ENCODE results near the gene ENHO. TPM values are rescaled to one million over a fixed set of nuclear protein-coding genes. Genes with fewer than 3 reads are reported as not detected.

Gene ENHO
- total RNA-seq, 1 donor from 2014 or later, result 23.5 TPM

GRCh38 chr9:34514816-34515215, 8.0 kb downstream of the ENHO start:
- intact Hi-C loops (cut with DNase I), result no loop called here
- ATAC-seq (no peak), DNase-seq (ENCODE audit: low spot score) (peak; percentile 18)

GRCh38 chr9:34514401-34514800, 8.4 kb downstream of the ENHO start:
- intact Hi-C loops (cut with DNase I), result no loop called here
- DNase-seq (ENCODE audit: low spot score) (peak; percentile 41), ATAC-seq (no peak)

- intact Hi-C loops (cut with DNase I), result no loop called here
- peak; percentile 39 for ATAC-seq
- DNase-seq (ENCODE audit: low spot score), result peak; percentile 47
These were observed 9.1 kb downstream of the ENHO start for GRCh38 chr9:34513567-34514214.

GRCh38 chr9:34512131-34513078, 10.4 kb downstream of the ENHO start:
- ATAC-seq (no peak), DNase-seq (ENCODE audit: low spot score) (no peak)
- intact Hi-C loops (cut with DNase I), result no loop called here

GRCh38 chr9:34510497-34511468, 12.0 kb downstream of the ENHO start:
- intact Hi-C loops (cut with DNase I), result no loop called here
- ATAC-seq (peak; percentile 25), DNase-seq (ENCODE audit: low spot score) (no peak)

GRCh38 chr9:34508951-34509350, 13.8 kb downstream of the ENHO start:
- intact Hi-C loops (cut with DNase I), result no loop called here
- no peak for DNase-seq (ENCODE audit: low spot score)
- no peak for ATAC-seq

GRCh38 chr9:34508463-34508862, 14.3 kb downstream of the ENHO start:
- no peak for DNase-seq (ENCODE audit: low spot score)
- ATAC-seq, result no peak
- intact Hi-C loops (cut with DNase I), result no loop called here

- intact Hi-C loops (cut with DNase I), result no loop called here
- ATAC-seq (no peak), DNase-seq (ENCODE audit: low spot score) (no peak)
These were observed 14.8 kb downstream of the ENHO start for GRCh38 chr9:34507966-34508365.

GRCh38 chr9:34507556-34507955, 15.2 kb downstream of the ENHO start:
- no peak for DNase-seq (ENCODE audit: low spot score)
- intact Hi-C loops (cut with DNase I), result no loop called here
- ATAC-seq, result no peak

- intact Hi-C loops (cut with DNase I), result no loop called here
- ATAC-seq (no peak), DNase-seq (ENCODE audit: low spot score) (no peak)
These were observed 16.2 kb downstream of the ENHO start for GRCh38 chr9:34506623-34507022.

GRCh38 chr9:34505370-34506120, 17.2 kb downstream of the ENHO start:
- ATAC-seq (no peak), DNase-seq (ENCODE audit: low spot score) (peak; percentile 49)
- intact Hi-C loops (cut with DNase I), result no loop called here

- intact Hi-C loops (cut with DNase I), result loop anchor here (5.0 kb wide), 1 partner anchor 89 kb away; no protein-coding TSS in a partner anchor
- ATAC-seq (no peak), DNase-seq (ENCODE audit: low spot score) (peak; percentile 5)
These were observed 19.4 kb downstream of the ENHO start for GRCh38 chr9:34503406-34503805.

GRCh38 chr9:34502891-34503290, 19.9 kb downstream of the ENHO start:
- intact Hi-C loops (cut with DNase I), result loop anchor here (5.0 kb wide), 1 partner anchor 89 kb away; no protein-coding TSS in a partner anchor
- DNase-seq (ENCODE audit: low spot score), result no peak

GRCh38 chr9:34502471-34502870, 20.3 kb downstream of the ENHO start:
- no peak for ATAC-seq
- no peak for DNase-seq (ENCODE audit: low spot score)
- intact Hi-C loops (cut with DNase I), result loop anchor here (5.0 kb wide), 1 partner anchor 90 kb away; no protein-coding TSS in a partner anchor

More at GRCh38 chr9:34502891-34503290, 19.9 kb downstream of the ENHO start:
- peak; percentile 2 for ATAC-seq

- ATAC-seq, result peak; percentile 92
- intact Hi-C loops (cut with DNase I), result loop anchor here (5.0 kb wide), 1 partner anchor 90 kb away; no protein-coding TSS in a partner anchor
- peak; percentile 87 for DNase-seq (ENCODE audit: low spot score)
These were observed 20.8 kb downstream of the ENHO start for GRCh38 chr9:34501889-34502425.

- intact Hi-C loops (cut with DNase I), result loop anchor here (5.0 kb wide), 1 partner anchor 91 kb away; no protein-coding TSS in a partner anchor
These were observed 21.4 kb downstream of the ENHO start for GRCh38 chr9:34501372-34501771.

GRCh38 chr9:34500623-34501267, 22.0 kb downstream of the ENHO start:
- DNase-seq (ENCODE audit: low spot score) (peak; percentile 80), ATAC-seq (peak; percentile 31)
- intact Hi-C loops (cut with DNase I), result loop anchor here (5.0 kb wide), 1 partner anchor 92 kb away; no protein-coding TSS in a partner anchor

More at GRCh38 chr9:34501372-34501771, 21.4 kb downstream of the ENHO start:
- ATAC-seq, result peak; percentile 8
- no peak for DNase-seq (ENCODE audit: low spot score)

All from sciatic nerve (tissue), 2 donors.